ENCODE data around the gene LRRC3. TPM values are rescaled to one million over a fixed set of nuclear protein-coding genes. Genes with fewer than 3 reads are reported as not detected.

The LRRC3 gene
- polyA plus RNA-seq, 1 donor (not counting 4 experiments of a cell fraction or from before 2014, with no cell fraction given), result 1.4 TPM

DNA sequence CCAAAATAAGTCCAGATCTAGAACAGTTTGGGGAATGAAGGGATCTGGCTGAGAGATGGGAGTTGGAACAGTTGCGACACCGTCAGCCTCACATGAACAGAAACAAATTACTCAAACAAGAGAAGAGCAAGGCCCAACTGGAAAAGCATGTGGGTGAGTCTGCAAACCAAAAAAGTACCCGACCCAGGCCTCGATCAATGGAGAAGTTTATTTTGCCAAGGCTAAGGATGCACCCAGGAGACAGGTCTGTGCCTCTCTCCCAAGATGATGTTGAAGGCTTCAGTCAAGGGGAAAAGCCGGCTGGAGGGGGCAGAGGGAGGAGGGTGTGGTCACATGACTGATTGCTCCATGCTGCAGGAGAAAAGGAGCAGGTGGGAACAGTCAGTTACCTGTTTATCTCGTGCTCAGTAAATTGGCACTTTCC lies 42.4 kb downstream of the LRRC3 start:
- Histone ChIP-seq H2AFZ (ENCODE audit: control insufficient read depth, low read length) (no peak overlapping the region), H3K9ac (ENCODE audit: control insufficient read depth, extremely low read depth, insufficient read depth, low read length) (no peak overlapping the region), H3K79me2 (ENCODE audit: control insufficient read depth, insufficient read depth, low read length) (no peaks in the 10 kb centered on the region), H3K27me3 (ENCODE audit: control insufficient read depth, extremely low read depth, insufficient read depth, low read length) (peaks cover 8% of the 10 kb centered on the region), H3K4me2 (ENCODE audit: control insufficient read depth, extremely low read depth, insufficient read depth, low read depth, low read length) (no peak overlapping the region), H3K27ac (ENCODE audit: control insufficient read depth, insufficient read depth, low read length) (no peak overlapping the region), H3K4me3 (ENCODE audit: control insufficient read depth in 2 of 3, extremely low read depth in 1 of 3, insufficient read depth in 2 of 3, low read depth in 1 of 3, low read length in 3 of 3) (no peak overlapping the region), H3K9me1 (ENCODE audit: control insufficient read depth, extremely low read depth, insufficient read depth, low read length) (no peaks in the 10 kb centered on the region), H4K20me1 (ENCODE audit: control insufficient read depth, extremely low read depth, insufficient read depth, low read length) (no peaks in the 10 kb centered on the region), H3K4me1 (ENCODE audit: control insufficient read depth, extremely low read depth, insufficient read depth, low read length) (no peaks in the 10 kb centered on the region), H3K9me3 (ENCODE audit: control insufficient read depth, low read depth, low read length) (peaks cover 12% of the 10 kb centered on the region), H3K36me3 (ENCODE audit: control insufficient read depth in 2 of 2, extremely low read depth in 1 of 2, insufficient read depth in 2 of 2, low read length in 2 of 2) (no peaks in the 10 kb centered on the region)
- dilution Hi-C loops (cut with MboI; ENCODE audit: extremely low pct_ligation_motif_present, low sequenced_read_pairs), result loop anchor here (25.0 kb wide), 1 partner anchor 240 kb away; no protein-coding TSS in a partner anchor
- DNase-seq (ENCODE audit: low read depth, low spot score) (no peak), FAIRE-seq (no peak)
- TF ChIP-seq, protein P1, sequence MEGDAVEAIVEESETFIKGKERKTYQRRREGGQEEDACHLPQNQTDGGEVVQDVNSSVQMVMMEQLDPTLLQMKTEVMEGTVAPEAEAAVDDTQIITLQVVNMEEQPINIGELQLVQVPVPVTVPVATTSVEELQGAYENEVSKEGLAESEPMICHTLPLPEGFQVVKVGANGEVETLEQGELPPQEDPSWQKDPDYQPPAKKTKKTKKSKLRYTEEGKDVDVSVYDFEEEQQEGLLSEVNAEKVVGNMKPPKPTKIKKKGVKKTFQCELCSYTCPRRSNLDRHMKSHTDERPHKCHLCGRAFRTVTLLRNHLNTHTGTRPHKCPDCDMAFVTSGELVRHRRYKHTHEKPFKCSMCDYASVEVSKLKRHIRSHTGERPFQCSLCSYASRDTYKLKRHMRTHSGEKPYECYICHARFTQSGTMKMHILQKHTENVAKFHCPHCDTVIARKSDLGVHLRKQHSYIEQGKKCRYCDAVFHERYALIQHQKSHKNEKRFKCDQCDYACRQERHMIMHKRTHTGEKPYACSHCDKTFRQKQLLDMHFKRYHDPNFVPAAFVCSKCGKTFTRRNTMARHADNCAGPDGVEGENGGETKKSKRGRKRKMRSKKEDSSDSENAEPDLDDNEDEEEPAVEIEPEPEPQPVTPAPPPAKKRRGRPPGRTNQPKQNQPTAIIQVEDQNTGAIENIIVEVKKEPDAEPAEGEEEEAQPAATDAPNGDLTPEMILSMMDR (optimal IDR thresholded peaks at IDR 0.05 in 1 of 3, IDR thresholded peaks at IDR 0.05 in 1 of 3, conservative IDR thresholded peaks at IDR 0.05 in 1 of 3; ENCODE audit: extremely low read depth in 1 of 3, insufficient read depth in 2 of 3, low read length in 3 of 3), result no peak
- TF ChIP-seq EZH2 (IDR thresholded peaks at IDR 0.05; ENCODE audit: low read length), result no peak

DNA sequence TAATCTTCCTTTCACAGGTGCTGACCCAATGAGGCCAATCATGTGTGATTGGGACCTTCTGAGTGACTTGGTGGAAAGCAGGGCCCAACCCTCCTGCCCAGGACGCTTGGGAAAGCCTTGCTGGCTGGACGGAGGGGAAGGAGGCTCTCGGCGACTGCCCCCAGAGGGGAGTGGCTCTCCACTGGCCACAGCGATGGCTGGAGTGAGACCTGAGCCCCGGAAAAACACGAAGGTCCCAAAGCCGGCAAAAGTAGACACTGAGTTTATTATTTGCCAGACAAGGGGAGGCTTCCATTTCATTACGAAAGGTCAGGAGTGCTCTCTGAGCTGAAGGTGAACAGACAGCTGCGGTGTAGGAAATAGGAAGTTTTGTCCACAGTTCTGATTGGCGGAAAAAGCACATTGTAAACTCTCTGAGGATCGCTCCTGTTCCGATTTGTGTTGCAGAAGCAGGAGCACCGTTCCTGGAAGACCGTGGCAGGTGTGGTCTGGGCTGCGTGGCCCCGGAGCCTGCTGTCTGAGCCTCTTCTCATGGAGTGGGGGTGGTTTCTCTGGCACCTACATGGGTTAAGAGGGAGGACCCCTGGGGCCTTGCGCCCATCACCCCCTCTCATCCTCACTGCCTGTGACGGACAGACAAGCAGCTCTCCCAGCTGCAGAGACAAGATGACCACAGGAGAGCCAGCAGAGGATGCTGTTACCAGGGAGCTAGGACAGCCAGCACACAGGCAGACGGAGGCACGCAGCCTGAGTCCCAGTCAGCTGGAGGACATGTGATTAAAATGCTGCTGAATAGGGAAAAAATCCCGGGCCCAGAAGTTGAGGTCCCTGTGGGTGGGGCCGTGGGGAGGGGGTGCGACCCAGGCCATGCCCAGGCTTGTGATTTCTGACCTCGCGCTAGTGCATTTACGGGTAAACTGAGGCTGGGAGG lies 43.2 kb downstream of the LRRC3 start:
- FAIRE-seq, result no peak
- H3K9me3 ChIP-seq (ENCODE audit: control insufficient read depth, low read depth, low read length), result peaks cover 5% of the 10 kb centered on the region
- dilution Hi-C loops (cut with MboI; ENCODE audit: extremely low pct_ligation_motif_present, low sequenced_read_pairs), result loop anchor here (25.0 kb wide), 1 partner anchor 239 kb away; no protein-coding TSS in a partner anchor

More for the DNA sequence above, 43.2 kb downstream of the LRRC3 start:
- Histone ChIP-seq H3K36me3 (ENCODE audit: control insufficient read depth in 2 of 2, extremely low read depth in 1 of 2, insufficient read depth in 2 of 2, low read length in 2 of 2) (no peaks in the 10 kb centered on the region), H3K27ac (ENCODE audit: control insufficient read depth, insufficient read depth, low read length) (no peak overlapping the region), H3K9ac (ENCODE audit: control insufficient read depth, extremely low read depth, insufficient read depth, low read length) (no peak overlapping the region), H3K9me1 (ENCODE audit: control insufficient read depth, extremely low read depth, insufficient read depth, low read length) (no peaks in the 10 kb centered on the region), H3K79me2 (ENCODE audit: control insufficient read depth, insufficient read depth, low read length) (no peaks in the 10 kb centered on the region), H3K4me3 (ENCODE audit: control insufficient read depth in 2 of 3, extremely low read depth in 1 of 3, insufficient read depth in 2 of 3, low read depth in 1 of 3, low read length in 3 of 3) (no peak overlapping the region), H4K20me1 (ENCODE audit: control insufficient read depth, extremely low read depth, insufficient read depth, low read length) (no peaks in the 10 kb centered on the region), H2AFZ (ENCODE audit: control insufficient read depth, low read length) (no peak overlapping the region), H3K27me3 (ENCODE audit: control insufficient read depth, extremely low read depth, insufficient read depth, low read length) (peaks cover 8% of the 10 kb centered on the region), H3K4me1 (ENCODE audit: control insufficient read depth, extremely low read depth, insufficient read depth, low read length) (no peaks in the 10 kb centered on the region), H3K4me2 (ENCODE audit: control insufficient read depth, extremely low read depth, insufficient read depth, low read depth, low read length) (no peak overlapping the region)
- TF ChIP-seq, protein P1 (optimal IDR thresholded peaks at IDR 0.05 in 1 of 3, IDR thresholded peaks at IDR 0.05 in 1 of 3, conservative IDR thresholded peaks at IDR 0.05 in 1 of 3; ENCODE audit: extremely low read depth in 1 of 3, insufficient read depth in 2 of 3, low read length in 3 of 3), result no peak
- no peak for TF ChIP-seq EZH2 (IDR thresholded peaks at IDR 0.05; ENCODE audit: low read length)
- no peak for DNase-seq (ENCODE audit: low read depth, low spot score)
